IMR-90 (cell line): ENCODE measurements around the gene ZNF660. TPM values are rescaled to one million over a fixed set of nuclear protein-coding genes. Genes with fewer than 3 reads are reported as not detected.

Source experiments
- ATAC-seq: fragments of 200-7000 bp; cut with Tn5 transposase; 2 replicates; pipeline ENCODE4 v1.9.1; 2020; ENCODE audit warnings: low read depth, mild to moderate bottlenecking, moderate library complexity
- BruUV-seq: library from RNA; stranded (reverse); fragments of 400-500 nt; replicated peaks from 2 replicates; lab custom pipeline; 2021; lab: Mats Ljungman, UMichigan
- CTCF ChIA-PET: fragments of 300-600 bp; formaldehyde crosslinking; extraction: SDS; loops from one replicate; lab custom pipeline; 2021; ENCODE audit warnings: antibody characterized with exemption; lab: Yijun Ruan, JAX
- POLR2A ChIA-PET: fragments of 300-600 bp; sonication (Branson Sonifier 250); formaldehyde crosslinking; loops from one replicate; lab custom pipeline; 2022; ENCODE audit warnings: antibody characterized with exemption; ENCODE audit not compliant: unreplicated experiment; lab: Charles Lee
- DNase-seq: peaks from one replicate; pipeline ENCODE4 v3.0.0; 2013
- H2AFZ ChIP-seq: replicated peaks from 2 replicates; pipeline ENCODE3; 2013; ENCODE audit warnings: low read length, mild to moderate bottlenecking; ENCODE audit not compliant: poor library complexity
- H2AK5ac ChIP-seq: 2 replicates; pipeline ENCODE4 v1.6.1; 2013; ENCODE audit warnings: low read depth, low read length, inconsistent platforms
- H2AK9ac ChIP-seq: replicated peaks from 2 replicates; pipeline ENCODE3; 2013; ENCODE audit warnings: mild to moderate bottlenecking, low read depth, low read length, moderate library complexity; ENCODE audit not compliant: poor library complexity
- H2BK120ac ChIP-seq: 2 replicates; pipeline ENCODE4 v1.6.1; 2013; ENCODE audit warnings: low read depth, low read length, inconsistent platforms
- H2BK15ac ChIP-seq: 3 replicates; pipeline ENCODE4 v1.6.1; 2013; ENCODE audit warnings: low read depth, low read length, inconsistent platforms
- H2BK20ac ChIP-seq: 2 replicates; pipeline ENCODE4 v1.6.1; 2013; ENCODE audit warnings: low read depth, mild to moderate bottlenecking, inconsistent platforms, low read length, moderate library complexity
- H2BK5ac ChIP-seq: 2 replicates; pipeline ENCODE4 v1.6.1; 2013; ENCODE audit warnings: mild to moderate bottlenecking, low read depth, low read length, inconsistent platforms; ENCODE audit not compliant: poor library complexity, severe bottlenecking
- H3K14ac ChIP-seq: replicated peaks from 2 replicates; pipeline ENCODE4 v1.6.1; 2013; ENCODE audit warnings: low read depth, low read length, inconsistent platforms
- H3K18ac ChIP-seq: 2 replicates; pipeline ENCODE4 v1.6.1; 2013; ENCODE audit warnings: low read depth, low read length, control low read depth
- H3K23ac ChIP-seq: 2 replicates; pipeline ENCODE4 v1.6.1; 2013; ENCODE audit warnings: low read depth, low read length, inconsistent platforms
- H3K27ac ChIP-seq: 2 replicates; pipeline ENCODE4 v1.5.1; 2013; ENCODE audit warnings: mild to moderate bottlenecking, control low read depth, low read length; ENCODE audit not compliant: insufficient read depth
- H3K27me3 ChIP-seq: 2 replicates; pipeline ENCODE4 v1.6.1; 2013; ENCODE audit warnings: low read length; ENCODE audit not compliant: control insufficient read depth, insufficient read depth
- H3K36me3 ChIP-seq: 2 replicates; pipeline ENCODE4 v1.6.1; 2013; ENCODE audit warnings: low read length, mixed read lengths; ENCODE audit not compliant: control insufficient read depth, insufficient read depth
- H3K4ac ChIP-seq: 2 replicates; pipeline ENCODE4 v1.6.1; 2013; ENCODE audit warnings: low read depth, low read length, inconsistent platforms
- H3K4me1 ChIP-seq: 2 replicates; pipeline ENCODE4 v1.6.1; 2013; ENCODE audit warnings: low read length, mixed read lengths; ENCODE audit not compliant: control insufficient read depth, insufficient read depth
- H3K4me2 ChIP-seq: 2 replicates; pipeline ENCODE4 v1.6.1; 2013; ENCODE audit warnings: low read depth, mild to moderate bottlenecking, control low read depth, low read length, moderate library complexity
- H3K4me3 ChIP-seq: 2 replicates; pipeline ENCODE4 v1.5.1; 2013; ENCODE audit warnings: low read depth, mild to moderate bottlenecking, control low read depth, low read length, moderate library complexity; ENCODE audit not compliant: insufficient read depth
- H3K56ac ChIP-seq: 2 replicates; pipeline ENCODE4 v1.6.1; 2013; ENCODE audit warnings: low read length, inconsistent platforms; ENCODE audit not compliant: insufficient read depth; ENCODE audit errors: extremely low read depth
- H3K79me1 ChIP-seq, 2 experiments: 2 replicates each; pipeline ENCODE4 v1.6.1; 2013; ENCODE audit warnings: low read length in 2 of 2, inconsistent platforms in 1 of 2, low read depth in 1 of 2
- H3K9ac ChIP-seq: 2 replicates; pipeline ENCODE4 v1.6.1; 2013; ENCODE audit warnings: low read depth, low read length, control low read depth
- H3K9me1 ChIP-seq: 2 replicates; pipeline ENCODE4 v1.6.1; 2013; ENCODE audit warnings: low read length, inconsistent platforms; ENCODE audit not compliant: insufficient read depth
- H3K9me3 ChIP-seq: 2 replicates; pipeline ENCODE4 v1.6.1; 2013; ENCODE audit warnings: low read length; ENCODE audit not compliant: control insufficient read depth, insufficient read depth
- H4K20me1 ChIP-seq: 2 replicates; pipeline ENCODE4 v1.6.1; 2013; ENCODE audit warnings: low read length, inconsistent platforms; ENCODE audit not compliant: insufficient read depth
- H4K5ac ChIP-seq: 2 replicates; pipeline ENCODE4 v1.6.1; 2013; ENCODE audit warnings: mild to moderate bottlenecking, low read depth, low read length, control low read depth
- H4K8ac ChIP-seq, 2 experiments: 2 replicates each; pipeline ENCODE4 v1.6.1; 2013; ENCODE audit warnings: low read depth in 2 of 2, low read length in 2 of 2, control low read depth in 1 of 2, inconsistent platforms in 1 of 2
- H4K91ac ChIP-seq: 2 replicates; pipeline ENCODE4 v1.6.1; 2013; ENCODE audit warnings: low read depth, low read length, inconsistent platforms; ENCODE audit not compliant: insufficient read depth
- BHLHE40 ChIP-seq: fragments of 150-350 bp; IDR thresholded peaks from 2 replicates; pipeline ENCODE4 v1.6.1; 2016; ENCODE audit warnings: mild to moderate bottlenecking, low read depth, low read length
- CEBPB ChIP-seq: IDR thresholded peaks from 2 replicates; pipeline ENCODE4 v1.6.1; 2012; ENCODE audit warnings: low read depth, low read length, improper control_type of control experiment
- CHD1 ChIP-seq: IDR thresholded peaks from 2 replicates; pipeline ENCODE4 v1.6.1; 2012; ENCODE audit warnings: low read depth, low read length, improper control_type of control experiment
- FOS ChIP-seq: fragments of 150-350 bp; IDR thresholded peaks from 2 replicates; pipeline ENCODE4 v1.6.1; 2016; ENCODE audit warnings: low read depth, low read length
- MAFK ChIP-seq: IDR thresholded peaks from 2 replicates; pipeline ENCODE4 v1.6.1; 2012; ENCODE audit warnings: low read depth, low read length, improper control_type of control experiment
- MAZ ChIP-seq: IDR thresholded peaks from 2 replicates; pipeline ENCODE4 v1.6.1; 2012; ENCODE audit warnings: low read depth, mild to moderate bottlenecking, low read length, improper control_type of control experiment, moderate library complexity, borderline replicate concordance
- MXI1 ChIP-seq: IDR thresholded peaks from 2 replicates; pipeline ENCODE4 v1.6.1; 2012; ENCODE audit warnings: low read depth, mild to moderate bottlenecking, low read length, moderate library complexity, borderline replicate concordance
- NFE2L2 ChIP-seq: fragments of 150-350 bp; IDR thresholded peaks from 2 replicates; pipeline ENCODE4 v1.6.1; 2016; ENCODE audit warnings: low read depth, mild to moderate bottlenecking, low read length
- POLR2A ChIP-seq: IDR thresholded peaks from 2 replicates; pipeline ENCODE4 v1.6.1; 2012; ENCODE audit warnings: mild to moderate bottlenecking, low read depth, low read length
- RAD21 ChIP-seq: IDR thresholded peaks from 2 replicates; pipeline ENCODE4 v1.6.1; 2012; ENCODE audit warnings: low read length, improper control_type of control experiment
- RCOR1 ChIP-seq: IDR thresholded peaks from 2 replicates; pipeline ENCODE4 v1.6.1; 2012; ENCODE audit warnings: mild to moderate bottlenecking, low read length, improper control_type of control experiment; ENCODE audit not compliant: insufficient replicate concordance
- RFX5 ChIP-seq: IDR thresholded peaks from 2 replicates; pipeline ENCODE4 v1.8.0; 2012; ENCODE audit warnings: low read depth, mild to moderate bottlenecking, low read length, moderate library complexity
- SMC3 ChIP-seq: fragments of 150-350 bp; IDR thresholded peaks from 2 replicates; pipeline ENCODE4 v1.6.1; 2016; ENCODE audit warnings: low read depth, mild to moderate bottlenecking, antibody characterized with exemption, low read length, moderate library complexity
- WGBS, 2 experiments: methylation state at CpG; one replicate each; pipeline versions ENCODE4 v1.1.5 to v1.1.7; 2013; ENCODE audit warnings: missing lambda C conversion rate in 2 of 2; ENCODE audit not compliant: insufficient read length in 1 of 2; ENCODE audit errors: extremely low coverage in 2 of 2; 5-methylcytosine and 5-hydroxymethylcytosine counted together
- dilution Hi-C: fragments of 300-500 bp; cut with HindIII; formaldehyde crosslinking; loops from one replicate; pipeline ENCODE4 v1.14.3; 2018; ENCODE audit warnings: low sequenced_read_pairs; ENCODE audit not compliant: unreplicated experiment
- in situ Hi-C: fragments of 300-500 bp; cut with MboI; formaldehyde crosslinking; loops from 3 replicates; pipeline ENCODE4 v1.14.3; 2019; ENCODE audit warnings: low sequenced_read_pairs, inconsistent platforms, mixed read lengths
- intact Hi-C: fragments of 100-400 bp; cut with micrococcal nuclease; formaldehyde crosslinking; loops from 2 replicates; pipeline ENCODE4 v1.10.0; 2022
- polyA plus RNA-seq, 3 experiments: library from polyadenylated mRNA; depleted of rRNA; stranded (reverse); fragments of >200 nt; gene quantifications; 2 replicates each; pipeline ENCODE4 v1.2.3, GENCODE V29; 2012; ENCODE audit warnings: low replicate concordance in 1 of 3
- total RNA-seq: library from RNA; depleted of rRNA; stranded (reverse); fragments of >200 nt; gene quantifications from 2 replicates; pipeline ENCODE4 v1.2.3, GENCODE V29; 2012
- TF ChIP-seq, protein P1 (sequence below): fragments of 150-350 bp; IDR thresholded peaks from 2 replicates; pipeline ENCODE4 v1.6.1; 2017; ENCODE audit warnings: mild to moderate bottlenecking, antibody characterized with exemption, low read length, low read depth
- TF ChIP-seq, protein P2 (sequence below): conservative IDR thresholded peaks from 2 replicates; pipeline ENCODE4 v1.5.1; 2012; ENCODE audit warnings: mild to moderate bottlenecking, low read depth, low read length, improper control_type of control experiment

The ZNF660 gene
- total and polyA plus RNA-seq, 2 of the 4 experiments (the other 2 are of a cell fraction): 0.70 to 1.3 TPM

DNA sequence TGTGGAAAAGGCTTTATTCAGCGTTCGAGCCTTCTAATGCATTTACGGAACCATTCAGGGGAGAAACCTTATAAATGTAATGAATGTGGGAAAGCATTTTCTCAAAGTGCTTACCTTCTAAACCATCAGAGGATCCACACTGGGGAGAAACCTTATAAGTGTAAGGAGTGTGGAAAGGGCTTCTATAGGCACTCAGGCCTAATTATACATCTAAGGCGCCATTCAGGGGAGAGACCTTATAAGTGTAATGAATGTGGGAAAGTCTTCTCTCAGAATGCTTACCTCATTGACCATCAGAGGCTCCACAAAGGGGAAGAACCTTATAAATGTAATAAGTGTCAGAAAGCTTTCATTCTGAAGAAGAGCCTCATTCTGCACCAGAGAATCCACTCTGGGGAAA is 57.6 kb downstream of the ZNF660 start:
- Histone ChIP-seq H2BK5ac (no peak overlapping the region), H2AK9ac (no peak overlapping the region), H3K36me3 (peaks cover 37% of the 10 kb centered on the region), H3K9ac (no peak overlapping the region), H3K27me3 (no peaks in the 10 kb centered on the region), H3K4me1 (no peaks in the 10 kb centered on the region), H3K18ac (no peak overlapping the region), H3K9me1 (no peaks in the 10 kb centered on the region), H2BK20ac (no peak overlapping the region), H4K91ac (no peak overlapping the region), H3K4ac (no peak overlapping the region), H2AFZ (no peak overlapping the region), H3K79me1 (peaks cover 11 to 30% of the 10 kb centered on the region in 2 experiments; a peak in 1 of 4 replicates), H2BK15ac (no peak overlapping the region), H3K27ac (no peak overlapping the region), H3K14ac (no peak overlapping the region), H2BK120ac (no peak overlapping the region), H3K56ac (no peak overlapping the region), H4K5ac (no peak overlapping the region), H4K20me1 (no peaks in the 10 kb centered on the region), H2AK5ac (no peak overlapping the region), H3K23ac (no peak overlapping the region), H4K8ac (no peak overlapping the region), H3K9me3 (peaks cover 38% of the 10 kb centered on the region), H3K4me3 (no peak overlapping the region), H3K4me2 (no peak overlapping the region)
- in situ Hi-C loops (loop anchor here (25.0 kb wide), 1 partner anchor 305 kb away; the partner anchor contains the start of gene TCAIM), dilution Hi-C loops (no loop called here), intact Hi-C loops (loop anchor here (10.0 kb wide), 1 partner anchor 272 kb away; no protein-coding TSS in a partner anchor)
- ATAC-seq (no peak), DNase-seq (no peak)
- no CpG with 5 or more reads among the region's 4 CpGs for WGBS, 2 experiments
- no TSS peak for BruUV-seq
- no peak for TF ChIP-seq CHD1
- TF ChIP-seq CEBPB: no peak
- TF ChIP-seq POLR2A: no peak
- TF ChIP-seq RCOR1: no peak
- no peak for TF ChIP-seq NFE2L2
- TF ChIP-seq RAD21: no peak
- TF ChIP-seq, protein P1, sequence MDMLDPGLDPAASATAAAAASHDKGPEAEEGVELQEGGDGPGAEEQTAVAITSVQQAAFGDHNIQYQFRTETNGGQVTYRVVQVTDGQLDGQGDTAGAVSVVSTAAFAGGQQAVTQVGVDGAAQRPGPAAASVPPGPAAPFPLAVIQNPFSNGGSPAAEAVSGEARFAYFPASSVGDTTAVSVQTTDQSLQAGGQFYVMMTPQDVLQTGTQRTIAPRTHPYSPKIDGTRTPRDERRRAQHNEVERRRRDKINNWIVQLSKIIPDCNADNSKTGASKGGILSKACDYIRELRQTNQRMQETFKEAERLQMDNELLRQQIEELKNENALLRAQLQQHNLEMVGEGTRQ: no peak
- no peak for TF ChIP-seq RFX5
- TF ChIP-seq, protein P2, sequence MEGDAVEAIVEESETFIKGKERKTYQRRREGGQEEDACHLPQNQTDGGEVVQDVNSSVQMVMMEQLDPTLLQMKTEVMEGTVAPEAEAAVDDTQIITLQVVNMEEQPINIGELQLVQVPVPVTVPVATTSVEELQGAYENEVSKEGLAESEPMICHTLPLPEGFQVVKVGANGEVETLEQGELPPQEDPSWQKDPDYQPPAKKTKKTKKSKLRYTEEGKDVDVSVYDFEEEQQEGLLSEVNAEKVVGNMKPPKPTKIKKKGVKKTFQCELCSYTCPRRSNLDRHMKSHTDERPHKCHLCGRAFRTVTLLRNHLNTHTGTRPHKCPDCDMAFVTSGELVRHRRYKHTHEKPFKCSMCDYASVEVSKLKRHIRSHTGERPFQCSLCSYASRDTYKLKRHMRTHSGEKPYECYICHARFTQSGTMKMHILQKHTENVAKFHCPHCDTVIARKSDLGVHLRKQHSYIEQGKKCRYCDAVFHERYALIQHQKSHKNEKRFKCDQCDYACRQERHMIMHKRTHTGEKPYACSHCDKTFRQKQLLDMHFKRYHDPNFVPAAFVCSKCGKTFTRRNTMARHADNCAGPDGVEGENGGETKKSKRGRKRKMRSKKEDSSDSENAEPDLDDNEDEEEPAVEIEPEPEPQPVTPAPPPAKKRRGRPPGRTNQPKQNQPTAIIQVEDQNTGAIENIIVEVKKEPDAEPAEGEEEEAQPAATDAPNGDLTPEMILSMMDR: no peak
- TF ChIP-seq MAFK: no peak
- no peak for TF ChIP-seq SMC3
- no peak for TF ChIP-seq MAZ
- TF ChIP-seq FOS: no peak
- TF ChIP-seq BHLHE40: no peak
- TF ChIP-seq MXI1: no peak
- ChIA-PET POLR2A (no interaction called here), CTCF (no interaction called here)
